GM21723 (cell line): ENCODE results near the gene ASB6.
"Not testable (repeated sequence)": the region's sequence is repeated elsewhere in the genome, so short reads cannot be mapped to it uniquely, and the experiment has no call there.

Experiments used
- ATAC-seq: cut with Tn5 transposase; IDR thresholded peaks from one replicate; pipeline ENCODE4 v1.9.1; 2021; ENCODE audit warnings: mild to moderate bottlenecking, moderate library complexity; ENCODE audit not compliant: unreplicated experiment

Gene ASB6

GRCh38 chr9:129667850-129668249 lies 25.9 kb upstream of the ASB6 start:
- ATAC-seq, result no peak

GRCh38 chr9:129667378-129667777 lies 25.4 kb upstream of the ASB6 start:
- ATAC-seq, result no peak

GRCh38 chr9:129666575-129666974 lies 24.6 kb upstream of the ASB6 start:
- no peak for ATAC-seq

DNA sequence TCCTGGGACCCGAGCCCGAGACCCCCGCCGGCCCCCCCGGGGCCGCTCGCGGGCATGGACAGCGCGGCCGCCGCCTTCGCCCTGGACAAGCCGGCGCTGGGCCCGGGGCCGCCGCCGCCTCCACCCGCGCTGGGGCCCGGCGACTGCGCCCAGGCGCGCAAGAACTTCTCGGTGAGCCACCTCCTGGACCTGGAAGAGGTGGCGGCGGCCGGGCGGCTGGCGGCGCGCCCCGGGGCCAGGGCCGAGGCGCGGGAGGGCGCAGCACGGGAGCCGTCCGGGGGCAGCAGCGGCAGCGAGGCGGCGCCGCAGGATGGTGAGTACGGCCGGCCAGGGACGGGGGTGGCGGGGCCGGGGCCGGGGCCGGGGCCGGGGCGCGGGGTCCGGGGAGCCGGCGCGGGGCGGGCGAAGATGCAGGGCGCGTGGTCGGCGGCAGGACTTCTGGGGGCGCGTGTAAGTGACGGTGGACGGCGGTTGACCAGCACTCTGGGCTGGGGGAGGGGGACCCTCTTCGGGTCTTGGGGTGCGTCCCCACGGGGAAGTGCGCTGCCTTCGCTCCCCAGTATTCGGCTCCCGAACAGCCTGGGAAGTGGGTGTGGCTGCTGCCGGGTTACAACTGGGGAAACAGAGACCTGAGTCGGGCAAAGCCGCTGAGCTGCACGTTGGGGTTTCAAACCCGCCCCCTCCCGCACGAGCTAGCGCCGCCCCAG lies 24.0 kb upstream of the ASB6 start:
- no peak for ATAC-seq

GRCh38 chr9:129665389-129665775 lies 23.4 kb upstream of the ASB6 start, which contains the start of gene PRRX2:
TSS of gene PRRX2 (plus strand) at chr9:129665647. CDS start at chr9:129665868, 221 bp downstream.
- ATAC-seq, result no peak

DNA sequence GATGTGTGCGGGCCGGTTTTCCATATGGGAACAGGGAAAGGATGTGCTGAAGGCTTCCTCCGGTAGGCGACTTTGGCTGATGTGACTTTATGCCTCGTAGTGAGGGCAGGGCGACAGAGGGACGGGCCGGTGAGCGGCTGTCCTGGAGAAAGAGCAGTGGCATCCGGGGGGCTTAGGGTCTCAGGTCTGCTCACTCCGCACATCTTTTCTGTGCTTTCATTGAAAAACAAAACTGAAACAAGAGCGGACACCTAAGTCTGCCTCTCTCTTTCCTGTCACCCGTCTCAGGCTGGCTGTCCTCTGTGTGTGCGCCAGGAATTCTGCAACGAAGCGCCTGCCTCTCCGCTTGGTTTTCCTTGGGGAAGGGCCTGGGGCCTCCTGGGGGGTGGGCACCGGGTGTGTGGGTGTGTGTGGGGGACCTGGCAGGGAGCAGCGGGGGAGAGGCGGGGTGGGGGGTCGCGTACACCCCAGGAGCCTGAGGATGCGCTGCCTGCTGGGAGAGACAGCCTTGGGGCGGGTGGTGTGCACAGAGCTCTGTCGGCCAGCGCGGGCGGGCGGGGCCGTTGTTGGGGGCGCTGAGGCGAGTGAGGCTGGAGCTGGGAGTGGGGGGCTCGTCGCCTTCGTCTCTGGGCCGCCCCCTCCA lies 22.9 kb upstream of the ASB6 start:
- ATAC-seq, result no peak

DNA sequence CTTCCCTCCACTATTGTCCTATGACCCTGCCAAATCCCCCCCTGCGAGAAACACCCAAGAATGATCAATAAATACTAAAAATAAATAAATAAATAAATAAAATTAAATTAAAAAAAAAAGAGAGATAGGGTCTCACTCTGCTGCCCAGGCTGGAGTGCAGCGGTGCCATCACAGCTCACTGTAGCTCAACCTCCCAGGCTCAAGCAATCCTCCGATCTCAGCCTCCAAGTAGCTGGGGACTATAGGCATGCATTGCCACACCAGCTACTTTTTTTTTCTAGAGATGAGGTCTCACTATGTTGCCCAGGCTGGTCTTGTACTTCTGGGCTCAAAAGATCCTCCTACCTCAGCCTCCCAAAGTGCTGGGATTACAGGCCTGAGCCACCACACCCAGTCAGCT lies 20.3 kb upstream of the ASB6 start:
- not testable (repeated sequence) for ATAC-seq

- ATAC-seq, result no peak
Measured at GRCh38 chr9:129661029-129661428, 19.1 kb upstream of the ASB6 start.

DNA sequence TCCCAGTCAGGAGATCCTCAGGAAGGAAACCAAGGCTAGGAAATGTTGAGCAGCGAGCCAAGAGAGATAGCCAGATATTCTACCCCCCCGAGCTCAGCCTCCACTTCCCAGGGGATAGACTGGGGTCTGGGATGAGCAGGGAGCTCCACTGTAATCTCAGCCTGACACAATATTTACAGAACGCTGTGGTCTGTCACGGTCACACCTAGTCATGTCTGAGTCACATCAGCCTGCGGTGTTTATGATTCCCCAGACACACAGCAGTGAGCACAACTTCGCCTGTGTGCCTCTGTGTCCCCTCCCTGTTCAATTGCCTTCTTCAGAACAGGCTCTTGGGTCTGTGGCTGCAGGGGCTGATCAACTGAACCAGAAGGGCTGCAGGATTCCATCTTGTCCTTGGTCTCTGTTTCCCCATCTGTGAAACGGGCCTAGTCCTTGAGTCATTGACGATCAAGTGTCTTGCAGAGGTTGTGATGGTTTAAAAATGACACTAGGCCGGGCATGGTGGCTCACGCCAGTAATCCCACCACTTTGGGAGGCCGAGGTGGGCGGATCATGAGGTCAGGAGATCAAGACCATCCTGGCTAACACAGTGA lies 14.9 kb upstream of the ASB6 start:
- ATAC-seq, result no peak

- ATAC-seq, result no peak
Measured at GRCh38 chr9:129655696-129656095, 13.7 kb upstream of the ASB6 start.

- no peak for ATAC-seq
Measured at GRCh38 chr9:129655154-129655553, 13.2 kb upstream of the ASB6 start.

DNA sequence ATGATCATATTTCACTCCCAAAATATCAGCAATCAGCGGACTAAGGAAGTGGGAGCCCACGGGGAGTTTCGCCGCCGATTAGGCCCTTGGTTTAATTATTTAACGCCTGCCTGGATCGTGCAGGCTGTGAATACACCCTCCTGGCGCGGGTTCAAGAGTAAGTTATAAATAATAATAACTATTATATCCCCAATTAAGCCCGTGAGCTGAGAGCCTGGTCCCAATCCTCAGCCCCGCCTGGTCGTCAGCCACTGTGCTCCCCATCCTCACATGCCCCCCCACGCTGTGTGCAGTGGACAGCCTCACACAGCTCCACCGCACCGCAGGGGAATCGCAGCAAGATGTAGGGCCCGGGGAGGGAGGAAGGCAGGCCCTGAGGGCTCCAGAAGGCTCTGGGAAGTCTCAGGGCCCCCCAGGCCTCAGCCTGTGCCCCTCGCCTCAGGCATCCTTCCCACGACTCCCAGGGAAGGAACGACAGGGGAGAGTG lies 12.6 kb upstream of the ASB6 start:
- ATAC-seq, result no peak

DNA sequence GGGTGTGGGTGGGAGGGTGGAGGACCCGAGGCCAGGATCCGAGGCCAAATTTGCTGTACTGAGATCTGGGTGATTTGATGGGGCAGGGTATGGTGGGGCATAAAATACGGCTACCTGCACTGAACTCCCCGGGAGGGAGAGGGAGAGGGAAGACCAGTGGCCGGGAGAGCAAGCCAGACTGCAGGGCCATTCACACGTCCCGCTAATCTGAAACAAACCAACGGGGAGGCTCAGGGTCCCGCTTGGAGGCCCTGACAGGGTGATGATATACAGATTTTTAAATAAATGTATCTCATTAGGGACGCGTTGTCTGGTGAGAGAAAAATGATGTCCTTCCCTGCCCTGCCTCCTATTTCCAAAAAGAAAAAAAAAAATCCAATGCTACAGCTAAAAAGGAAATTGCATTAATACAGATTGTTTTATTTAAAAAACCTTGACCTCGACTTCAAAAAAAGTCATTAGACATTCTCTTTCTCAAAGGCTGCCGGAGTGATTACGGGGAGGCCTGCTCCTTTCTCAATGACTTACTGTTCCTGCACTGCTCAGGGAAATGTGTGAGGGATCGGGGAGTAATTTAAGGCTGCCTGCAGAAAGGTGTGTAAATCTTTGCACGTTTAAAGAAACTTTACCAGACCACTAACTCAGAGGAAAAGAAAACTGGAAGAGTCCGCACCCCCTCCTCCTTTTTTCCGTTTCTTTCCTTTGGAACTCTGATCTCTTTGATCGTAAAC lies 12.0 kb upstream of the ASB6 start:
- no peak for ATAC-seq

DNA sequence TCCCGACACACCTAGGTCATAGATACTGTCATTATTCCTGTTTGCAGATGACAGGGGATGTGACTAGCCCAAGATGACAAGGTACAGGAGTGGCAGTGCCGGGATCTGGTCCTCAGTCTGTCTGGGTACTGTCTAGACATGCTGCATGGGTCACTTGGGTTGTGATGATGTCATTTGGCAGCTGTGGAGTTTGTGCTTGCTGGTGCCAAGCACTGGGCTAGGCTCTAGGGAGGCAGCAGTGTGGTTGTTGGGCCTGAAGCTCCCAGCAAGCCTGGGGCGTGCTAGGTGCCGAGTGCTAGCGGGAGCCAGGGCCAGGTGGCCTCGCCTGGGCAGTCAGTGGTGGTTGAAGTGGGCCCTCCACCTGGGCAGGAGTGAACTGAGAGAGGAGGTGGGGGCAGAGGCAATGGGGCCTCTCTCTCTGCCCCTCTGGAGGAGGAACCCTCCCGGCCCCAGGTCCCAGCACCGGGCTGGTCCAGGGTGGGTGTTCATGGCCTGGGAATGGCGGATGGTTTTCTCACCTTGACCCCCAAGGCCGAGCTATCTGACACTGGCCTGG lies 8.8 kb upstream of the ASB6 start:
- ATAC-seq, result no peak

DNA sequence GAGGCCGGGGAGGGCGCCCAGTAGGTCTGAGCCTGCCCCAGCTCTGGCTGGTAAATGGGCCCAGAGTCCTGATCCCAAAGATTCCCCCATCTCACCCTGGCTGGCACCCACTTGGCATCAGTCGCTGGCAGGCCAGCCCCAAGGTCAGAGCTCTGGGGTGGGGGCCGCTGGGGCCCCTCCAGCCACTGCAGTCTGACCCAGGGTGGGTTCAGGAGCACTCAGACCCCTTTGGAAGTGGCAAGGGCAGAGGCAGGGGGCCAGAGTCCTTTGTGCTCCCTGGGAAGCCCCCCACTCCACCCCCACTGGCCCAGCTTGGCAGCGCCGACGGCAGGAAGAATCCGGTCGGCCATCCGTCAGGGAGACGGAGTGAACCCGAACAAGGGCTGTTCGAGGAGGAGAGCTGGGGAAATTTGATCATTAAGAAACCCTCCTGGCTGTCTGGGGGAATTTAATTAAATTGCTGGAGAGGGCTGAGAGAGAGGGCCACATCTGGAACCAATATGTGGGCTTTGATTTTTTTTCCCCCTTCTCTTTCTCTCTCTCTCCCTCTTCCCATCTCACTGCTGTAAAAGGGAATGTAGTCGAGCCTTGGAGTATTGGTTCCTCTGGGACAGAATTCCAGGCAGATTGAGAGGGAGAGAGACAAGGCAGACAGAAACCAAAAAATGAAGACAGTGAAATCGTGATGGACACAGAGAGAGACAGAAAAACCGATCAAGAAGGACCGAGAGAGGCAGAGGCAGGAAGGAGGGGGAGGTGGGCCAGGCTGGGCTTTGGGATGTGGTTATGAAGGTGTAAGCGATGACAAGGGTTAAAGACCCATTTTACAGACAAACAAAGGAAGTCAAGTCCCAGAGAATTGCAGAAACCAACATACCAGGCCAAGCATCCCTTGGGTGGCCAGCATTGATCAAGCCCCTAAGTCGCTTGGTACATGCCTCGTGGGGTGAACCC lies 8.1 kb upstream of the ASB6 start:
- ATAC-seq, result no peak

GRCh38 chr9:129648764-129649115 lies 6.8 kb upstream of the ASB6 start:
- no peak for ATAC-seq

GRCh38 chr9:129648092-129648763 lies 6.3 kb upstream of the ASB6 start:
- no peak for ATAC-seq

DNA sequence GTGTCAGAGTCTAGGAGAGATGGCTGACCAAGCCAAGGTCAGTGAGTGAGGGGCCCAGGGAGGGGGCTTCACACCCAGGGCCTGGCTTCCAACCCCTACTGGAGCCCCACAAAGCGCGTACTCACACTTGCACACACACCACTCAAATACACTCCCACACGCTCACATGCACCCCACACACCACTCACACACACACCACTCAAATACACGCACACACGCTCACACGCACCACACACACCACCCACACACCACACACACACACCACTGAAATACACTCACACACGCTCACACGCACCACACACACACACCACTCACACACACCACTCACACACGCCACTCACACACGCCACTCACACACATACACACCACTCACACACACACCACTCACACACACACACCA lies 5.7 kb upstream of the ASB6 start:
- no peak for ATAC-seq

DNA sequence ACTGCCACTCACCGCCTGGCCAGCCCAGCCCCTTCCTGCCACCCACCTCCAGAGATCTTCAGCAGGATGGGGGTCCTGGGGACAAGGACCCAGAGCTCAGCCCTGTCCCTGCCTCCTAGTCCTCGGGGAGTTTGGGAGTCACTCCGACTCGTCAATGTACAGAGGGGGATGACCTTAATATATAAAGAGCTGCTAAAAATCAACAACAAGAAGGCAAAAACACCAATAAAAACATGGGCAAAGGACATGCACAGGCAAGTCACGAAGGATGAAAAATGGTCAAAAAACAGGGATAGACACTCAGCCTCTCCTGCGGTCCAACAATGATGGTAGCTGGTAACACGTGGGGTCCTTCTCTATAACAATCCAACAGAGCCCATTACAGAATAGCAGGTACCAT lies 4.7 kb upstream of the ASB6 start:
- ATAC-seq, result no peak

GRCh38 chr9:129646252-129646651 lies 4.3 kb upstream of the ASB6 start:
- ATAC-seq, result no peak
